ENCODE measurements around the gene TMEM243. TPM values are rescaled to one million over a fixed set of nuclear protein-coding genes. Genes with fewer than 3 reads are reported as not detected.

TMEM243 gene
- total and polyA plus RNA-seq, 8 donors, result 13.4 to 23.1 (median 15.2) TPM

GRCh38 chr7:87213811-87214210 lies 5.7 kb downstream of the TMEM243 start:
- H3K4me1 ChIP-seq, result peaks cover 5 to 13% (median 11%) of the 10 kb centered on the region in 3 donors
- no peak for FAIRE-seq
- DNase-seq, result no peak
- WGBS, 2 donors, result 65 to 75% methylated on average over 2 of the region's 2 CpGs
- TF ChIP-seq CTCF (IDR thresholded peaks at IDR 0.05), result no peak
- no peaks in the 10 kb centered on the region for H3K36me3 ChIP-seq
- no peak overlapping the region for H3K27ac ChIP-seq
- no peak for ATAC-seq
- no peaks in the 10 kb centered on the region for H3K27me3 ChIP-seq
- intact Hi-C loops (cut with DNase I), result no loop called here
- H3K4me3 ChIP-seq, result no peak overlapping the region
- no peaks in the 10 kb centered on the region for H3K9me3 ChIP-seq

- Histone ChIP-seq H3K27me3 (no peaks in the 10 kb centered on the region), H3K27ac (no peak overlapping the region), H3K36me3 (no peaks in the 10 kb centered on the region), H3K9me3 (no peaks in the 10 kb centered on the region), H3K4me3 (no peak overlapping the region), H3K4me1 (peaks cover 5 to 13% (median 11%) of the 10 kb centered on the region in 3 donors)
- WGBS, 2 donors, result 75 to 78% methylated on average over 1 of the region's 1 CpG
- ATAC-seq, result no peak
- intact Hi-C loops (cut with DNase I), result no loop called here
- FAIRE-seq, result no peak
- no peak for TF ChIP-seq CTCF (IDR thresholded peaks at IDR 0.05)
- DNase-seq, result no peak
Measured at GRCh38 chr7:87213252-87213651, 6.3 kb downstream of the TMEM243 start.

- no peak for FAIRE-seq
- no peak for ATAC-seq
- H3K9me3 ChIP-seq, result no peaks in the 10 kb centered on the region
- peaks cover 0 to 13% (median 7%) of the 10 kb centered on the region in 3 donors for H3K4me1 ChIP-seq
- no peak overlapping the region for H3K27ac ChIP-seq
- WGBS, 2 donors, result 71 to 78% methylated on average over 1 of the region's 1 CpG
- H3K27me3 ChIP-seq, result no peaks in the 10 kb centered on the region
- no peak for TF ChIP-seq CTCF (IDR thresholded peaks at IDR 0.05)
- no peak overlapping the region for H3K4me3 ChIP-seq
- no peaks in the 10 kb centered on the region for H3K36me3 ChIP-seq
- no peak for DNase-seq
- intact Hi-C loops (cut with DNase I), result no loop called here
Measured at GRCh38 chr7:87212498-87212897, 7.0 kb downstream of the TMEM243 start.

GRCh38 chr7:87210506-87210905 lies 9.0 kb downstream of the TMEM243 start:
- no peak for ATAC-seq
- TF ChIP-seq CTCF (IDR thresholded peaks at IDR 0.05), result no peak
- Histone ChIP-seq H3K9me3 (no peaks in the 10 kb centered on the region), H3K4me1 (no peaks in the 10 kb centered on the region), H3K27ac (no peak overlapping the region), H3K4me3 (no peak overlapping the region), H3K36me3 (no peaks in the 10 kb centered on the region), H3K27me3 (no peaks in the 10 kb centered on the region)
- intact Hi-C loops (cut with DNase I), result no loop called here
- no peak for DNase-seq
- no peak for FAIRE-seq
- 88 to 95% methylated on average over 3 of the region's 3 CpGs for WGBS, 2 donors

- DNase-seq (no peak), FAIRE-seq (no peak)
- TF ChIP-seq CTCF (IDR thresholded peaks at IDR 0.05), result no peak
Measured at GRCh38 chr7:87209295-87209924, 10.1 kb downstream of the TMEM243 start.

More at GRCh38 chr7:87209295-87209924, 10.1 kb downstream of the TMEM243 start:
- H3K27ac ChIP-seq, result no peak overlapping the region
- no peaks in the 10 kb centered on the region for H3K27me3 ChIP-seq
- WGBS, 2 donors, result 91% methylated on average over 18 of the region's 18 CpGs
- H3K4me1 ChIP-seq, result no peaks in the 10 kb centered on the region
- no peak overlapping the region for H3K4me3 ChIP-seq
- H3K9me3 ChIP-seq, result no peaks in the 10 kb centered on the region
- no peak for ATAC-seq
- intact Hi-C loops (cut with DNase I), result no loop called here
- H3K36me3 ChIP-seq, result no peaks in the 10 kb centered on the region
